GM23338 (cell line): Measurements from ENCODE around the gene NPNT.

ENCODE experiments used
- CTCF ChIP-seq, 2 experiments: fragments of 200-600 bp in 1 of 2; sonication (generic) in 1 of 2; conservative IDR thresholded peaks; 2 replicates each; pipeline versions ENCODE4 v1.5.1 to v1.6.1; 2016 to 2017; ENCODE audit warnings: antibody characterized with exemption in 2 of 2, low read depth in 2 of 2, mild to moderate bottlenecking in 2 of 2, moderate library complexity in 1 of 2
- EZH2 ChIP-seq: fragments of 200-600 bp; sonication (generic); IDR thresholded peaks from one replicate; pipeline ENCODE4 v1.8.0; 2017; ENCODE audit warnings: antibody characterized with exemption, mild to moderate bottlenecking, low read depth; ENCODE audit not compliant: unreplicated experiment
- EZH2phosphoT487 ChIP-seq: fragments of 200-600 bp; sonication (generic); IDR thresholded peaks from one replicate; pipeline ENCODE4 v1.8.1; 2018; ENCODE audit warnings: antibody characterized with exemption; ENCODE audit not compliant: unreplicated experiment
- JUNB ChIP-seq: IDR thresholded peaks from one replicate; pipeline ENCODE4 v1.6.1; 2016; ENCODE audit warnings: antibody characterized with exemption; ENCODE audit not compliant: unreplicated experiment
- POLR2AphosphoS5 ChIP-seq: IDR thresholded peaks from 2 replicates; pipeline ENCODE4 v1.6.1; 2016; ENCODE audit warnings: antibody characterized with exemption, low read depth
- STAT1 ChIP-seq: IDR thresholded peaks from one replicate; pipeline ENCODE4 v1.6.1; 2016; ENCODE audit warnings: antibody characterized with exemption; ENCODE audit not compliant: unreplicated experiment
- ZNF331 ChIP-seq: fragments of 250-450 bp; sonication (Bioruptor Pico); IDR thresholded peaks from 2 replicates; pipeline ENCODE4 v1.5.0; 2020; ENCODE audit warnings: low read depth, mild to moderate bottlenecking, moderate library complexity

- TF ChIP-seq CTCF (conservative IDR thresholded peaks at IDR 0.05; ENCODE audit: low read depth in 2 of 2) (no peak), STAT1 (no peak), POLR2AphosphoS5 (no peak), EZH2 (no peak), ZNF331 (CRISPR knock-in tag) (no peak), EZH2phosphoT487 (no peak), JUNB (no peak)
Measured at GRCh38 chr4:105967058-105967658, 71.9 kb downstream of the NPNT start.
